Pulmonary artery endothelial cell (primary cell): ENCODE measurements around the gene RCC2. TPM values are rescaled to one million over a fixed set of nuclear protein-coding genes. Genes with fewer than 3 reads are reported as not detected.

ENCODE experiments used
- DNase-seq: peaks from one replicate; pipeline ENCODE4 v3.0.0-alpha.2; 2011; ENCODE audit warnings: low read depth, low spot score
- total RNA-seq: library from RNA; depleted of rRNA; stranded (reverse); fragments of >200 nt; gene quantifications from 2 replicates; pipeline ENCODE4 v1.2.3, GENCODE V29; 2014

Gene RCC2
- total RNA-seq, 1 donor from 2014 or later = 95.7 TPM

DNA sequence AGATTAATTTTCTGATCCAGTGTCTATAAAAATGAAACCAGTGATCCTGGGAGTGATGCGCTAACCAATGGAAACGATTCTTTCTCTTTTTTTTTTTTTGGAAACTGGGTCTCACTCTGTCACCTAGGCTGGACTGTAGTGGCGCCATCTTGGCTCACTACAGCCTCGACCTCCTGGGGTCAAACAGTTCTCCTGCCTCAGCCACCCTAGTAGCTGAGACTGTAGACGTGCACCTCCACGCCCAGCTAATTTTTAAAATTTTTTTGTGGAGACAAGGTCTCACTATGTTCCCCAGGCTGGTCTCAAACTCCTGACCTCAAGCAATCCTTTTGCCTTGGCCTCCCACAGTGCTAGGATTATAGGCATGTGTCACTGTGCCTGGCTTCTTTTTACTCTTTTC, 3.4 kb upstream of the RCC2 start:
- DNase-seq = no peak

GRCh38 chr1:17441993-17442357, 2.5 kb upstream of the RCC2 start:
- no peak for DNase-seq

GRCh38 chr1:17441265-17441992, 2.0 kb upstream of the RCC2 start:
- DNase-seq = no peak

DNA sequence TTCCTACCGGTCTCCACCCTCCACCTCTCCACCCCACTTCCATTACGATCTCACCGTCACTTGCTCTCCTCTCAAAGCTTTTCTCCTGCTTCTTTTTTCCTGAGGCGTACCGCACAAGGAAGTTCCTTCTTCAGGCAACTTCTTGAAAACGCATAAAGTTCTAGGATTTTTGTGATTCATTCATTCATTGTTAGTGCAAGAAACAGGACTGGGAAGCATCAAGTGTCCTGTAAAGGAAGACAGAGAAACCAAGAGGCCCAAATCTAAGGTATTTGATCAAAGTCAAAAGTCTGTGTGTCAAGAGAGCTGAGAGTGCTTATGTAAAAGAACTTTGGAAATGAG, 1.3 kb upstream of the RCC2 start:
- no peak for DNase-seq

DNA sequence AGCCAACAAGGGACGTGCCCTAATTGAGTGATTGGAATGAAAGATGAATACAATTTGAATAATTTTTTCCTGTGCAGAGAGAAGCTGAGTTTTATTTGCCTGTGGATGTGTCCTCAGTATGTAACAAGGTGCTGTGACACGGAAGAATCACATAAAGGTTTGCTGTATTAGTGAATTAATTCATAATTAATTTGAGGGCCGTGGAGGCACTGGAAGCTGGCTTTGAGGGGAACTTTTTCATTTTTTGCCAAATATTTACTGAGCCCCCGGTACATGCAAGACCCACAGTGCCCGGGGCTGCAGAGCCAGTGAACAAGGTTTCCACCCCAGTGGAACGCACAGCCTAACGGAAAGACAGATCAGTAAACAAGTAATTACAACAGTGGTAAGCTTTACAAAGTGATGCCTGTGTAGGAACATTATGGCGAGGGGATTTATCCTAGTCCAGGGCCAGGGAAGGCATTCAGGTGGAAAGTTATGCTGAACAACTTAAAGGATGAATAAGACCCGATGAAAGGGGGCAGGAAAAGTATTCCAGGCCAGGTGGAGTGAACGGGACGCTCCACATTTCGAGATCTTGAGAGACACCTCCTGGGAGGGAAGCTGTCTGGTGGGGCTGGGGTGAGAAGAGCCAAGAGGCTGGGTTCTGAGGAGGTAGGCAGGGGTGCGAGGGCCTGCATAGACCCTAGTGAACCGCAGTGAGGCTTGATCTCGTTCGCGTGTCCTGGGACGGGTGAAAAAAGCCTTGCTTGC, 773 bp upstream of the RCC2 start:
- DNase-seq = no peak

DNA sequence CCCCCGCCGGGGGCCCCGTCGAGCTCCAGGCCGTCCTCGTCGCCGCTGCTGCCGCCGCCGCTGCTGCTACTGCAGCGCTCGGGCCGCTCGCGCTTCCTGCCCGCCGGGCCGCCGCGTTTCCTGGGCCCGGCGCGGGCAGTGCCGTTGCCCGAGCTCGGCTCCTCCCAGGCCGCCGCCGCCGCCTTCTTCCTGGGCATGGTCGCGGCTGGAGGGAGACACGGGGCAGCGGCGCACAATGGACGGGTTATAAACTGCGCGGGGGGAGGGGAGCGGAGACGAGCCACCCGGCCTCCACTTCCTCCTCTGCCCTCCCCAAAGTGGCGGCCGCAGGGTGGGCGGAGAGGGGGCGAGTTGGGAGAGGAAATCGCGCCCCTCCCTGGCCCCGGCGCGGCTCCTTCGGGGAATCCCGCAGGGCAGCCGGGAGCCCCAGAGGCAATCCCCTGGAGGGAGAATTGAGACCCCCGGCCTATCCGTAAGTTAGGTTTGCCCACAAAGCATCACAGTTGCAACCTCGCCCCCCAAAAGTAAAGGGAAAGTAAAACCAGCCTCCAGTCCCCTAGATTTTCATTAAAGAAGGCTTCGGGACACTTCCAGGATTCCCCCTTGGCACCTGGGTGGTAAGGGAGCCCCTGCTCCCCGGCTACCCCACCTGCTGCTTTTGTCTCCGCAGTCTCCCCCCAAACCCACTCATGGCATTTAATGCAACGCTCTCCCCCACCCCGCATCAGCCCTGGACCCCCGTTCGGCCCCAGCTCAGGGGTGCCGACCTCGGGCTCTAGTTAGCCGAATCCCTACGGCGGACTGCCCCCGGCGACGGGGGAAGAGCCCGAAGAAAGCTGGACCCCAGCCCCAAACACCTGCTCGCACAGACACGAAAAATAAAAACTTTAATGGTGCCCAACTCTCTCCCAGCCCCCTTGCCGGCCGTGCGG, 893 bp downstream of the RCC2 start:
- no peak for DNase-seq

- DNase-seq = no peak
These were observed 1.7 kb downstream of the RCC2 start for GRCh38 chr1:17437580-17438317.

DNA sequence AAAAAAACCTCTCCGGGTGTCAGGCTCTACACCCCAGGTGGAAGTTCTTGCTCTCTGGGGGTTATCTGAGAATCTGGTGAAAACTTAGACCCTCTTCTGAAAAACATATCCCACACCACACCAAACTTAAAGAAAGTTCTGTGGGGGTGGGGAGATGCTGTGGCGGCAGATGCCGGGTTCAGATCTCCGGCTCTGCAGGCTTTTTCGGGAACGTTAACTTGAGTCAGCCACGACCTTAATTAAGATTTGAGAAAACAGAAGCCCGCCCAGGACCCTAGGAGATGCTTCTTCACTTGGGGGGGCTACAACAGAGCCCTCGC, 2.3 kb downstream of the RCC2 start:
- no peak for DNase-seq

DNA sequence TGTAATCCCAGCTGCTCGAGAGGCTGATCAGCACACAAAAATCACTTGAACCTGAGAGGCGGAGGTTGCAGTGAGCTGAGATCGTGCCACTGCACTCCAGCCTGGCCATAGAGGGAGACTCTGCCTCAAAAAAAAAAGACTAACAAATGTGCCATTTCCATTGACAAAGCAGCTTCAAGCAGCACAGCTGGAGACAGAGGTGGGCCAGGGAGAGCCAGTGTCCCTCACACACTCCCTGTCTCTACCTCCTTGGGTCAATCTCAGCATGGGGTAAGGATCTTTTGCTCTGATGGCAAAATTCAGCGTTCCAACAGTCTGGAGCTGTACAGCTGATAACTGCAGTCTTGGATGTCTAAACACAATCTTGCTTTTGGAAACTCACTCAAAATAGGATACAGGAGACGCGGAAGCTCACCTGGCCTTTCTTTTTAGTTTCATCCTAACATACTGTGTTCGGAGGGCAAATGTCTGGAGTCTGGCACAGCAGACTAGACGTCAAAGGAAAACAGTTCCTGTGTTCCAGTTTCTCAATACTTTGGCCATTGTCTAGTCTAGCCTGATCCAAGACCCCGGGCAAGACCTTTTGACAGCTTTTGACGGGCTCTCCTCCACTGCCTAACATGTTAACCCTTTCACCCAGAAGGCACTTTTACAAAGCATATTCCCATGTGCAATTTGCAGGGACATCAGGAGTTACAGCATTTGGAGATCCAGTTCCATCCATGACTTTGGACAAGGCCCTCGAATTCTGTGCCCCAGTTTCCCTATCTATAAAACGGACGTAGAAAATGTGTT, 2.9 kb downstream of the RCC2 start:
- DNase-seq = no peak

GRCh38 chr1:17434601-17435000, 4.9 kb downstream of the RCC2 start:
- DNase-seq = no peak

GRCh38 chr1:17434016-17434415, 5.5 kb downstream of the RCC2 start:
- no peak for DNase-seq

GRCh38 chr1:17433261-17433660, 6.2 kb downstream of the RCC2 start:
- no peak for DNase-seq

GRCh38 chr1:17432412-17432811, 7.1 kb downstream of the RCC2 start:
- DNase-seq = no peak

DNA sequence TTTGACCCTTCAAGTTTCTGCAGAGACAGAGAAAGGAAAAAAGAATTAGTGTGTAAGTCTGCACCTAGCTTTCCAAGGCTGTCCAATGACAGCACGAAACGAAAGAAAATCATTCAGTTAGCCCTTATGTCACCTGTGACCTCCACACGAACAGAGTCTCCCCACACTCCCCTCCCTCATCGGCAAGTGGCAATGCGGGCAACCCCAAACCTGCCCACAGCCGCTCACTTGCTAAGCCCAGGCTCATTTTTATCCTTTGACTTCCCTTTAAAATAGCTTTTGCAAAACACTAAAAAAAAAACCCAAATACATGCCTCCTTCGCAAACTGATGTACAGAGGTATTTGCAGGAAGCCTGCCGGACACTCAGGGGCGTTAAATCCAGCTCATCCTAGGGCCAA, 10.3 kb downstream of the RCC2 start:
- no peak for DNase-seq

GRCh38 chr1:17427696-17428660, 11.5 kb downstream of the RCC2 start:
- no peak for DNase-seq

- no peak for DNase-seq
These were observed 13.5 kb downstream of the RCC2 start for GRCh38 chr1:17425806-17426600.

- DNase-seq = no peak
These were observed 15.7 kb downstream of the RCC2 start for GRCh38 chr1:17423781-17424245.

DNA sequence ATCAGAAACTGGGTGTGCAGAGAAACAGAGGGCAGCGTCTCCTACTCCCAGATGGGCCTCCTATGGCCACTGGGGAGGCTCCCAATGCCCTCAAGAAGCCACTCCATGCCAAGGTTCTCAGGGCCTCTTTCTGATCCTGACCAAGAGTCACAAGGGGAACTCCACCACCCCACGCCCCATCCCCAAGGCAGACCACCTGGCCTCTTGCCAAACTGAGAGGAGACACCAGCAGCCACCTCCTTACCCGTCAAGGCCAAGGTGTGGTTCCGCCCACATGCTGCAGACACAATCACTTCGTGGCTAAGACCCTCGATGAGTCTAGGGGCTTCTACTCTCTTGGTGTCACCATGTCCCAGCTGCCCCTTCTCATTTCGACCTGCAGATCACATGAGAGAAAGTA, 17.0 kb downstream of the RCC2 start:
- DNase-seq = no peak
